ENCODE measurements around the gene CCDC50. TPM values are rescaled to one million over a fixed set of nuclear protein-coding genes. Genes with fewer than 3 reads are reported as not detected.

Gene CCDC50
- total RNA-seq, 2 experiments from 2014 or later, result 31.4 to 43.9 TPM

DNA sequence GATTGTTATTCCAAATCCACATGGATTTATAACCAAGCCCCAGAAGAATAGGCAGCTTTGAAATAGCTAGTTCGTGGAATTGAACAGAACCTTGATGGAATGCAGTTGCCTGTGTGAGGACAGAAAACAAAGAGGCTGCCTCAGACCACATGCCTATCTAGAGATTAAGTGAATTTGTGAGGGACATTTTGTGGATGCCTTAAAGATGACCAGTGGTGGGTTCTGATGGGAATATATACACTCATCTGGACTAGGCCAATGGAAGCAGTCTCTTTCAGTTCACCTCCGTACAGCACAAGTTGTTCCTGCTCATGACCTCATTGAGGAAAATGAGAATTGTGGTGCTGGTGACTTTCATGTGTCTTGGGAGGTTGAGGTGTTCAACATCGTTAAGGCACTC is 68.6 kb downstream of the CCDC50 start:
- Histone ChIP-seq H3K27ac (ENCODE audit: low read depth, low read length, poor library complexity, severe bottlenecking) (no peak overlapping the region), H3K9me3 (ENCODE audit: low read length) (no peaks in the 10 kb centered on the region), H3K36me3 (ENCODE audit: insufficient read depth, low read length) (peaks cover 12% of the 10 kb centered on the region; the same call in 1 of the 2 replicates), H3K4me3 (ENCODE audit: low read depth, low read length, poor library complexity, severe bottlenecking) (no peak overlapping the region), H4K20me1 (ENCODE audit: insufficient read depth, low read length) (no peaks in the 10 kb centered on the region), H3K4me1 (ENCODE audit: insufficient read depth, low read length, poor library complexity, severe bottlenecking) (no peaks in the 10 kb centered on the region), H3K4me2 (ENCODE audit: low read length) (no peak overlapping the region), H3K9me2 (ENCODE audit: insufficient read depth, low read length) (no peaks in the 10 kb centered on the region), H2AFZ (ENCODE audit: low read length) (no peak overlapping the region), H3K79me2 (ENCODE audit: insufficient read depth, low read depth, low read length) (no peaks in the 10 kb centered on the region)
- intact Hi-C loops (cut with micrococcal nuclease; ENCODE audit: unreplicated experiment), result loop anchor here (5.0 kb wide), 1 partner anchor 155 kb away; no protein-coding TSS in a partner anchor
- POLR2A ChIA-PET, result interaction anchor here (0.6 kb wide), 1 partner anchor 43 kb away, joined by 4 read pairs; no protein-coding TSS in a partner anchor
- TF ChIP-seq CTCF (conservative IDR thresholded peaks at IDR 0.05; ENCODE audit: low read length) (no peak), EZH2phosphoT487 (IDR thresholded peaks at IDR 0.05; ENCODE audit: borderline replicate concordance, low read depth, low read length) (no peak)
- no peak for DNase-seq (ENCODE audit: low spot score)
- CTCF ChIA-PET (ENCODE audit: unreplicated experiment), result no interaction called here
- BruUV-seq (replicated peaks), result no TSS peak

- DNase-seq (ENCODE audit: low spot score), result no peak
- Histone ChIP-seq H3K79me2 (ENCODE audit: insufficient read depth, low read depth, low read length) (no peaks in the 10 kb centered on the region), H3K4me2 (ENCODE audit: low read length) (no peak overlapping the region), H2AFZ (ENCODE audit: low read length) (no peak overlapping the region), H3K9me2 (ENCODE audit: insufficient read depth, low read length) (no peaks in the 10 kb centered on the region), H3K4me1 (ENCODE audit: insufficient read depth, low read length, poor library complexity, severe bottlenecking) (no peaks in the 10 kb centered on the region), H4K20me1 (ENCODE audit: insufficient read depth, low read length) (no peaks in the 10 kb centered on the region), H3K9me3 (ENCODE audit: low read length) (no peaks in the 10 kb centered on the region), H3K27ac (ENCODE audit: low read depth, low read length, poor library complexity, severe bottlenecking) (no peak overlapping the region), H3K36me3 (ENCODE audit: insufficient read depth, low read length) (0 out of 2 replicates have a peak, but pooled peaks cover 12% of the 10 kb centered on the region), H3K4me3 (ENCODE audit: low read depth, low read length, poor library complexity, severe bottlenecking) (no peak overlapping the region)
- ChIA-PET CTCF (ENCODE audit: unreplicated experiment) (no interaction called here), POLR2A (no interaction called here)
- BruUV-seq (replicated peaks), result no TSS peak
- intact Hi-C loops (cut with micrococcal nuclease; ENCODE audit: unreplicated experiment), result loop anchor here (5.0 kb wide), 1 partner anchor 156 kb away; no protein-coding TSS in a partner anchor
- TF ChIP-seq EZH2phosphoT487 (IDR thresholded peaks at IDR 0.05; ENCODE audit: borderline replicate concordance, low read depth, low read length) (no peak), CTCF (conservative IDR thresholded peaks at IDR 0.05; ENCODE audit: low read length) (peak; percentile 63)
Observed at GRCh38 chr3:191398607-191399006, 69.4 kb downstream of the CCDC50 start.

DNA sequence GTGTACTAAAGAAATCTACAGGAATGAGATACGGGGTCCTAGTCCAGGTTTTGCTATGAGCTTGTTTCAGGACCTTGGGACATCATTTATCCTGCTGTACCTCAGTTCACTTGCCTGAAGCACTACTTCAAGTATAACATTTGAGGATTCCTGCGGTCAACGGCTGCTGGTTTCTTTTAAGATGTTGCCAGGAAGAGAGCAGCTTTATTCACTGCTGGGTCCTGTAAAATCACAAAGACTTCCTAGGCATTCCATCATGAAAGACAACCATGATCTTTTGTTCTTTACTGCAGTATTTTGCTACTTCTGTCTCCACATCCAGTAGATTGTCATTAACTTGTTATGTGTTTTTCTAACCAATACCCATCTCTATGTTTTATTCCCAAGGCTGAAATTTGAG is 70.7 kb downstream of the CCDC50 start:
- H3K27ac ChIP-seq (ENCODE audit: low read depth, low read length, poor library complexity, severe bottlenecking), result no peak overlapping the region
- POLR2A ChIA-PET, result interaction anchor here (0.7 kb wide), 2 partner anchors 216 to 343 kb away, joined by 3 to 5 read pairs; no protein-coding TSS in a partner anchor
- TF ChIP-seq CTCF (conservative IDR thresholded peaks at IDR 0.05; ENCODE audit: low read length), result no peak
- no peak for TF ChIP-seq EZH2phosphoT487 (IDR thresholded peaks at IDR 0.05; ENCODE audit: borderline replicate concordance, low read depth, low read length)
- no peaks in the 10 kb centered on the region for H3K9me3 ChIP-seq (ENCODE audit: low read length)
- intact Hi-C loops (cut with micrococcal nuclease; ENCODE audit: unreplicated experiment), result loop anchor here (5.0 to 10.0 kb wide), 2 partner anchors 158 to 515 kb away; no protein-coding TSS in a partner anchor
- CTCF ChIA-PET (ENCODE audit: unreplicated experiment), result no interaction called here
- no peak for DNase-seq (ENCODE audit: low spot score)
- no peaks in the 10 kb centered on the region for H3K4me1 ChIP-seq (ENCODE audit: insufficient read depth, low read length, poor library complexity, severe bottlenecking)
- no peak overlapping the region for H3K4me2 ChIP-seq (ENCODE audit: low read length)
- 0 out of 2 replicates have a peak, but pooled peaks cover 12% of the 10 kb centered on the region for H3K36me3 ChIP-seq (ENCODE audit: insufficient read depth, low read length)
- H3K79me2 ChIP-seq (ENCODE audit: insufficient read depth, low read depth, low read length), result no peaks in the 10 kb centered on the region
- H4K20me1 ChIP-seq (ENCODE audit: insufficient read depth, low read length), result no peaks in the 10 kb centered on the region
- H3K9me2 ChIP-seq (ENCODE audit: insufficient read depth, low read length), result no peaks in the 10 kb centered on the region
- no TSS peak for BruUV-seq (replicated peaks)
- no peak overlapping the region for H3K4me3 ChIP-seq (ENCODE audit: low read depth, low read length, poor library complexity, severe bottlenecking)
- no peak overlapping the region for H2AFZ ChIP-seq (ENCODE audit: low read length)
